Measurements from ENCODE around the gene MOCOS.

DNA sequence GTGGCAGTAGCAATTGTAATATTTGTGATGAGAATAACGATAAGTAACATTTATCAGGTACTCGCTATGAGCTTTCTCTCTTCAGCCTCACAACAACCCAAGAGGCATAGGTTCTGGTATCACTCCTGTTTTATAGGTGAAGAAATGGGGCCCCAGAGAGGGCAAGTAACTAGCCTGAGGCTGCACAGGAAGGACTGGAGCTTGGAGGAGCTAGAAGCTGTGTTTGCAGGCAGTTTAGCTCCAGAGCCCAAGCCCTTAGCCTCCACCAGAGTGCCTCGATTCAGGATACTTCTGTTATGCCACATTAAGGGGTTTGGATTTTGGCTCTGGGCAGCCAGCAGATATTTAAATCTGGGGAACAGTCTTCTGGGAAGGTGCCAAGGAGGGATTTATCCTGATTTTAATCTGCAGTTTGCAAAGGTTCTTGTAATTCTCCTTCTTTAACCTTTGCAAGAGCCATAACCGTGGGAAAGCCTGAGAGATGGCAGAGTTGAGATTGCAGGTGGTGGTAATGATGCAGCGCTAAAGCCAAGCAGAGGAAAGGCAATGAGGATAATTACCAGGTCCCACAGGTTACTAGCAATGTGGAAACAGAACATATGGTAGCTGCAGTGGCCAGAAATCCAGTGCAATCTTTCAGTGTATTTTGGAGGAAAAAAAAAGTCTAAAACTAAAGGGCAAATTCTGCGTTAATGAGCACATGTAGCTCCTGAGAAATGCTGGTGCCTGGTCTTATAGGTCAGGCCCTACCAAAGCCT is 9.1 kb downstream of the MOCOS start:
- TF ChIP-seq, protein P1, sequence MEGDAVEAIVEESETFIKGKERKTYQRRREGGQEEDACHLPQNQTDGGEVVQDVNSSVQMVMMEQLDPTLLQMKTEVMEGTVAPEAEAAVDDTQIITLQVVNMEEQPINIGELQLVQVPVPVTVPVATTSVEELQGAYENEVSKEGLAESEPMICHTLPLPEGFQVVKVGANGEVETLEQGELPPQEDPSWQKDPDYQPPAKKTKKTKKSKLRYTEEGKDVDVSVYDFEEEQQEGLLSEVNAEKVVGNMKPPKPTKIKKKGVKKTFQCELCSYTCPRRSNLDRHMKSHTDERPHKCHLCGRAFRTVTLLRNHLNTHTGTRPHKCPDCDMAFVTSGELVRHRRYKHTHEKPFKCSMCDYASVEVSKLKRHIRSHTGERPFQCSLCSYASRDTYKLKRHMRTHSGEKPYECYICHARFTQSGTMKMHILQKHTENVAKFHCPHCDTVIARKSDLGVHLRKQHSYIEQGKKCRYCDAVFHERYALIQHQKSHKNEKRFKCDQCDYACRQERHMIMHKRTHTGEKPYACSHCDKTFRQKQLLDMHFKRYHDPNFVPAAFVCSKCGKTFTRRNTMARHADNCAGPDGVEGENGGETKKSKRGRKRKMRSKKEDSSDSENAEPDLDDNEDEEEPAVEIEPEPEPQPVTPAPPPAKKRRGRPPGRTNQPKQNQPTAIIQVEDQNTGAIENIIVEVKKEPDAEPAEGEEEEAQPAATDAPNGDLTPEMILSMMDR (IDR thresholded peaks at IDR 0.05): no peak
- no peak for TF ChIP-seq POLR2A (IDR thresholded peaks at IDR 0.05)
